HAP-1 (cell line): ENCODE measurements around the gene OTULINL.

Source experiments
- DNase-seq, 2 experiments: peaks; one replicate each; pipeline ENCODE4 v3.0.0-alpha.2; 2016 to 2020; ENCODE audit warnings: low spot score in 2 of 2
- H3K27me3 ChIP-seq: fragments of 250-450 bp; sonication (Bioruptor Pico); 2 replicates; pipeline ENCODE4 v1.5.1; 2020; ENCODE audit warnings: low read depth, mild to moderate bottlenecking, moderate library complexity
- H3K36me3 ChIP-seq: fragments of 250-450 bp; sonication (Bioruptor Pico); replicated peaks from 2 replicates; pipeline ENCODE4 v1.5.1; 2020; ENCODE audit warnings: mild to moderate bottlenecking
- H3K4me1 ChIP-seq: fragments of 250-450 bp; sonication (Bioruptor Pico); 2 replicates; pipeline ENCODE4 v1.5.1; 2020; ENCODE audit warnings: mild to moderate bottlenecking
- H3K4me3 ChIP-seq: fragments of 250-450 bp; sonication (Bioruptor Pico); 2 replicates; pipeline ENCODE4 v1.5.1; 2020; ENCODE audit warnings: mild to moderate bottlenecking, moderate library complexity
- H3K9me3 ChIP-seq: fragments of 250-450 bp; sonication (Bioruptor Pico); 2 replicates; pipeline ENCODE4 v1.5.1; 2020; ENCODE audit warnings: mild to moderate bottlenecking, moderate library complexity
- in situ Hi-C: fragments of 300-500 bp; cut with MboI; formaldehyde crosslinking; loops from 3 replicates; pipeline ENCODE4 v1.14.3; 2020; ENCODE audit warnings: low sequenced_read_pairs, inconsistent platforms, mixed read lengths

OTULINL gene

DNA sequence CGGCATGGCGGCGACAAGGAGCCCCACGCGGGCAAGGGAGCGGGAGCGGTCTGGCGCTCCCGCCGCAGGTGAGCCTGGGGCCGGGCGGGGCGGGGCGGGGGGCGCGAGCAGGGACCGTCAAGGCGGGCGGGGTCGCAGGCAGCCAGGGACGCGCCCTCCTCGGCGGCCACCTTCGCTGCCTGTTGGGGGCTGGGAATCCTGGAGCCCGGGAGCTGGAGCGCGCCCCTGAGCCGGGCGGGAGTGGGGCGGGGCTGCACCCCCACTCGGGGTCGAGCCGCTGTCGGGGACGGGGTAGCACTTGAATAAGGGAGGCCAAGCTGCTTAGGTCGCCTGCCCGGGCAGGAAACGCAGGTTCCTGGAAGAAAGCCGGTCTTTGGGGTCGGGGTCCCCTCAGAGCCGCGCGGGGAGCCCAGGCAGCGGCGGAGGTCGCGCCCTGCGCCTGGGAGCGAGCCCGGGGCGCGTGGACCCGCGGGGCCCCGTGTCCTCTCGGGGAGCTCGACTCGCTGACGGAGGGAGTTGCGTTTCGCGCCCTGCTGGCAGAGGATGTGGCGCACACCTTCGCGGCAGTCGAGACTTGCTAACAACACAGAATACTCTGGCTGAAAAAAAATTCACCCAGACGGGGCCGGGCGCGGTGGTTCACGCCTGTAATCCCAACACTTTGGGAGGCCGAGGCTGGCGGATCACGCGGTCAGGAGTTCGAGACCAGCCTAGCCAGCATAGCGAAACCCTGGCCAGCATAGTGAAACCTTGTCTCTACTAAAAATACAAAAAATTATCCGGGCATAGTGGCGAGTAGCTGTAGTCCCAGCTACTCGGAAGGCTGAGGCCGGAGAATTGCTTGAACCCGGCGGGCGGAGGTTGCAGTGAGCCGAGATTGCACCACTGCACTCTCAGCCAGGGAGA, 552 bp downstream of the OTULINL start:
- Histone ChIP-seq H3K9me3 (no peaks in the 10 kb centered on the region), H3K27me3 (no peaks in the 10 kb centered on the region; the same call in 1 of the 2 replicates), H3K4me3 (peak overlapping the region; percentile 57), H3K4me1 (no peaks in the 10 kb centered on the region; the same call in 1 of the 2 replicates), H3K36me3 (no peaks in the 10 kb centered on the region)
- DNase-seq = peak; percentile 39 to 75
- in situ Hi-C loops = no loop called here

DNA sequence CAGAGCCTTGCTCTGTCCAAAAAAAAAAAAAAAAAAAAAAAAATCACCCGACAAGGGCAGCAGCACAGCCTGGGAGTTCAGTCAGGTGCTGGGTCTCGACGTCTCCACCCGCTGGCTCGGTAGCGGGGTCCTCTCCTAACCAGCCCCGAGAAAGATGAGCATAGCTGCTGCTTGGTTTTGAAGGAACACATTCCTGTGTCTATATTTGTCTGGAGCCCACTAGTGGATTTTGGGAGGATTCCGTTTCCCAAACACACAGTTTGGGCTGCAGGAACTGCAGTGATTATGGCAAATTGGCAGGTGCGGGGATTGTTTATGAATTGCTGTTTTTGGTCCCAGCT, 1.2 kb downstream of the OTULINL start:
- in situ Hi-C loops = no loop called here
- Histone ChIP-seq H3K9me3 (no peaks in the 10 kb centered on the region), H3K27me3 (no peaks in the 10 kb centered on the region; the same call in 1 of the 2 replicates), H3K4me1 (no peaks in the 10 kb centered on the region; the same call in 1 of the 2 replicates), H3K4me3 (peak overlapping the region; percentile 57; the same call in 1 of the 2 replicates), H3K36me3 (no peaks in the 10 kb centered on the region)
- no peak for DNase-seq

DNA sequence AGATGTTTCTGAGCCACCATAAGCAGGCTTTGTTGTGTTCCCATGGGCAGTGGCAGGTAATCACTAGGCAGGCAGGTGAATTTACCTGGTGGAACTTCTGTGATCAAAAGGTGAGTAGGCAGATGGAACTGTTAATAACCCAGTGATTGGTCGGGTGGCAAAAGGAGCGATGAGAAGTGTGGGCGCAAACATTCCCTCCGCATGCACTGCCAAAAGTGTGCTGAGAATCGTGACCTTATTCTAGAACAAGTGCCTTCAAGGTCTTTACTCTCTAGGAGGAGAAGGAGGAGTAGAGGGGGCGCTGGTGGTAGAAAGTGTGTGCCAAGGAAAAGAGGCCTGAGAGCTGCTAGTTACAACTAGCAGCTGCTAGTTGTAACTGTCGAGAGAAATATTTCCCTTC, 3.3 kb downstream of the OTULINL start:
- DNase-seq = no peak
- Histone ChIP-seq H3K4me1 (no peaks in the 10 kb centered on the region; the same call in 1 of the 2 replicates), H3K9me3 (no peaks in the 10 kb centered on the region), H3K4me3 (no peak overlapping the region), H3K27me3 (no peaks in the 10 kb centered on the region), H3K36me3 (no peaks in the 10 kb centered on the region)
- in situ Hi-C loops = no loop called here

GRCh38 chr5:14587150-14587549, 5.6 kb downstream of the OTULINL start:
- no peak for DNase-seq
- Histone ChIP-seq H3K4me3 (no peak overlapping the region), H3K4me1 (no peaks in the 10 kb centered on the region), H3K36me3 (no peaks in the 10 kb centered on the region), H3K9me3 (no peaks in the 10 kb centered on the region), H3K27me3 (no peaks in the 10 kb centered on the region)
- in situ Hi-C loops = no loop called here

GRCh38 chr5:14588145-14588544, 6.6 kb downstream of the OTULINL start:
- no peaks in the 10 kb centered on the region for H3K9me3 ChIP-seq
- no peaks in the 10 kb centered on the region for H3K36me3 ChIP-seq
- no peak for DNase-seq
- H3K4me1 ChIP-seq = no peaks in the 10 kb centered on the region
- H3K4me3 ChIP-seq = no peak overlapping the region
- in situ Hi-C loops = no loop called here
- no peaks in the 10 kb centered on the region for H3K27me3 ChIP-seq

DNA sequence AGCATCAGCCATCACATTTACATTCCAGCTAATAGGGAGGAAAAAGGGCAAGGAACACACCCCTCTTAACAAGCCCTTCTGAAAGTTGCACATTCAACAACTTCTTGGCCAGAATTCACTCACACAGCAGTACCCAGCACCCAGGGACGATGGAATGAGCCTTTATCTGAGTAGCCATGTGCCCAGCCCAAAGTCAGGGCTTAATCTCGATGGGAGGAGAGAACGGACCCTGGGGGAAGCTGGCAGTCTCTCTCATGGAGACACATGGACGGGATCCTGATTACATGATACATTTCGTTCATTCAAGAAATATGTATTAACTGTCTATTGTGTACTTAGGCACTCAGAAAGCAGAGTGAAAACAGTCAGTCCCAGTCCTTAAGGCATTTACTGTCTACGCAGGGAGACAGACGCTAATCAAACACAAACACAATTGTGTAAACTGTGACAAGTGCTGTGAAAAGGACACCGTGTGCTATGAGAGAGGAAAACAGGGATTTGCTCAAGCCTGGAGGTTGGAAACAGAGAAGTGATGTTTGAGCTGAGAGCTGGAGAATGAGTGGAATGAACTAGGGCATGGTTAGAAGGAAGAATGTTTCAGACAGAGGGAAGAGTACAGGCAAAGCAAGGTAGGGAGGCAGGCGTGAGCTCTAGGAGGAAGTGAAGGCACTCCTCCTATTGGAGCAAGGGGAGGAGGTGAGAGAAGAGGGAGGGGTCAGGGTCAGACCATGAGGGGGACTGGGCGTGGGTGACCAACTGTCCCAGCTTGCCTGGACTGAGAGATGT, 7.4 kb downstream of the OTULINL start:
- Histone ChIP-seq H3K36me3 (no peaks in the 10 kb centered on the region), H3K27me3 (no peaks in the 10 kb centered on the region), H3K4me1 (no peaks in the 10 kb centered on the region), H3K9me3 (no peaks in the 10 kb centered on the region), H3K4me3 (no peak overlapping the region)
- in situ Hi-C loops = no loop called here
- no peak for DNase-seq

DNA sequence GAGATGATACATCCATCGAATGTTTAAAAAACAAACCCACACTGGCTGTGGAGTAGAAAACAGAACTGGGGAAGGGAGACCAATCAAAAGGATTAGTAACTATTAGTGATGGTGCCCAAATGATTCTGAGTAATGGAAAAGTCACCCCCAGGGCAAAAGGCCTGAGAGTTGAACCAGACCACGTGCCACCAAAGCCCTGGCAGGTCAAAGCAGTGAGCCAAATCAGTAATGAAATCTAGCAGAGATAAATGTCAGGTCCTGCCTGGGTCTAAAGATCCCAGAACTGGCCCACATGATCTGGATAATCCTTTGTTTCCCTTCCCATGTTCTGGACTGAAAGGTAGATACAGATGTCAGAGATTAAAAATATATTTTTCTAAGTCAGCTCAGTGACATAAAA, 9.4 kb downstream of the OTULINL start:
- DNase-seq = no peak

DNA sequence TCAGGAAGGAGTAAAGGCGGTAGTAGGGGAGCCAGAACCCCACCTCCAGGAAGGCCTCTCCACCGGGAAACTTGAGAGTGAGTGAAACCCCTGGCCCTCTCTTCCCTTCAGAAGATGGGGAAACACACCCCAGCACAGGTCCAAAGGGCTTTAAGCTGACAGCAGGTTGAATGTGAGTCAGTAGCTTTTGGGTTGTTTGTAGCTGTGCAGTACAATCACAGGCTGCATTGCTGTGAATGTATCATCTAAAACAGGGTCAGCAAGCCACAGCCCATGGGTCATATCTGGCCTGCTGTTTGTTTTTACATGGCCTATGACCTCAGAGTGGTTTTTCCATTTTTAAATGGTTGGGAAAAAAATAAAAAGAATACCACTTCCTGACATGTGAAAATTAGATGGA, 10.0 kb downstream of the OTULINL start:
- H3K9me3 ChIP-seq = no peaks in the 10 kb centered on the region
- DNase-seq = no peak
- H3K4me1 ChIP-seq = no peaks in the 10 kb centered on the region
- in situ Hi-C loops = no loop called here
- no peak overlapping the region for H3K4me3 ChIP-seq
- no peaks in the 10 kb centered on the region for H3K27me3 ChIP-seq
- no peaks in the 10 kb centered on the region for H3K36me3 ChIP-seq

More for the DNA sequence above, 9.4 kb downstream of the OTULINL start:
- Histone ChIP-seq H3K9me3 (no peaks in the 10 kb centered on the region), H3K4me1 (no peaks in the 10 kb centered on the region), H3K36me3 (no peaks in the 10 kb centered on the region), H3K27me3 (no peaks in the 10 kb centered on the region), H3K4me3 (no peak overlapping the region)
- in situ Hi-C loops = no loop called here

DNA sequence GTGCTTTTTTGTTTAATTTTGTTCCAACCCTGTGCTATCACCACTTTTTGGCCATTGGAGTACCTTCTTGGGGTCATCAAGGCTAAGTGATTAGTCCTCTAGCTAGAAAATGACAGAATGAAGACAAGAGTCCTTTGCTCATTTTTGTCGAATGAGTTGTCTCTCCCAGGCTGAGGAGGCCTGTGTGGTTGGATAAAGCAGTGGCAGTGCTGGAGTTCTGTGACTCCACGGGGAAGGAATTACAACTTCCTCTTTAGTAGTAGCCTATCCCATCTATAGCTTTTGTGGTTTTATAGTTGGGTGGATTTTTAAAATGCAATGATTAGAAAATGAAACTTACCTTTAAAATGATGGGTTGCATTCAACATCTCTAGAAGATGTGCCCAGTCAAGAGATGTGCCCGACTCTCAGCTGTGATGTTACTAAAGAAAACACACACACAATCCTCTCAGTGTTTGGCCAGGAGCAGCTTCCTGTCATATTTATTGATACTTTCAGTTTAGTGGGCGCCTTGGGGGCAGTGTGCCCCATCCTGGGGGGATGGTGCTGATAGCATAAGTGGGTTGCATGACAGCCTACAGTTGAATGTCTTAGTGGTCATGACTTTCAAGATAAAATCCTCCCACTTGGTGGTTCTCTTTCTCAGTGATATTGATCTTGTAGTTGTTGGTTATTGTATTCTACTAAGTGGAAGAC, 11.9 kb downstream of the OTULINL start:
- Histone ChIP-seq H3K4me1 (no peaks in the 10 kb centered on the region), H3K4me3 (no peak overlapping the region), H3K36me3 (no peaks in the 10 kb centered on the region), H3K27me3 (no peaks in the 10 kb centered on the region), H3K9me3 (no peaks in the 10 kb centered on the region)
- in situ Hi-C loops = no loop called here
- no peak for DNase-seq

- Histone ChIP-seq H3K4me1 (no peaks in the 10 kb centered on the region), H3K9me3 (no peaks in the 10 kb centered on the region), H3K36me3 (no peaks in the 10 kb centered on the region), H3K4me3 (no peak overlapping the region), H3K27me3 (no peaks in the 10 kb centered on the region)
- no peak for DNase-seq
- in situ Hi-C loops = no loop called here
Measured at GRCh38 chr5:14594378-14595074, 12.9 kb downstream of the OTULINL start.

GRCh38 chr5:14595189-14595588, 13.6 kb downstream of the OTULINL start:
- Histone ChIP-seq H3K4me1 (no peaks in the 10 kb centered on the region), H3K9me3 (no peaks in the 10 kb centered on the region), H3K27me3 (no peaks in the 10 kb centered on the region), H3K4me3 (no peak overlapping the region), H3K36me3 (no peaks in the 10 kb centered on the region)
- in situ Hi-C loops = no loop called here
- DNase-seq = no peak

GRCh38 chr5:14595891-14596290, 14.3 kb downstream of the OTULINL start:
- Histone ChIP-seq H3K36me3 (no peaks in the 10 kb centered on the region), H3K4me1 (no peaks in the 10 kb centered on the region), H3K4me3 (no peak overlapping the region), H3K27me3 (no peaks in the 10 kb centered on the region), H3K9me3 (no peaks in the 10 kb centered on the region)
- DNase-seq = no peak
- in situ Hi-C loops = no loop called here

GRCh38 chr5:14597080-14597479, 15.5 kb downstream of the OTULINL start:
- in situ Hi-C loops = no loop called here
- no peaks in the 10 kb centered on the region for H3K4me1 ChIP-seq

More at GRCh38 chr5:14597080-14597479, 15.5 kb downstream of the OTULINL start:
- Histone ChIP-seq H3K36me3 (no peaks in the 10 kb centered on the region), H3K9me3 (no peaks in the 10 kb centered on the region), H3K4me3 (no peak overlapping the region), H3K27me3 (no peaks in the 10 kb centered on the region)
- no peak for DNase-seq
